ENCODE data around the gene PARP3.

PARP3 gene

DNA sequence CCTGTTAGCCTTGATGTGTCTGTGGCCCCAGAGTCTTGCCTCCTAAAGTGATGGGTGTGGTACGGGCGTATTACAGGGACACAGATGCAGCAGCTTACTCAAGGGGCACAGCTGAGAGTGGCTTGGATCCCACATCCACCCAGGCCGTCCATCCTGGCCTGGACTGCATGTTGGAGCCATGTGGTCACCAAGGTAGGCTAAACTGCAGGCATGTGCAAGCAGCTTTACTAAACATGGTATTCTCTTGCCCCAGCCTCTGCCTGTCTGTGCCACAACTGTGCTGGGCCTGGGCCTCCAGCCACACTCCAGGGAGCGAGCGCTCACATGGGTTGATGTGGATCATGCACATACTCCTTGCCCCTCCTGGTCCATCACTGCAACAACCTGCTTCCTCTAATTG, 7.0 kb downstream of the PARP3 start:
- DNase-seq = no peak

DNA sequence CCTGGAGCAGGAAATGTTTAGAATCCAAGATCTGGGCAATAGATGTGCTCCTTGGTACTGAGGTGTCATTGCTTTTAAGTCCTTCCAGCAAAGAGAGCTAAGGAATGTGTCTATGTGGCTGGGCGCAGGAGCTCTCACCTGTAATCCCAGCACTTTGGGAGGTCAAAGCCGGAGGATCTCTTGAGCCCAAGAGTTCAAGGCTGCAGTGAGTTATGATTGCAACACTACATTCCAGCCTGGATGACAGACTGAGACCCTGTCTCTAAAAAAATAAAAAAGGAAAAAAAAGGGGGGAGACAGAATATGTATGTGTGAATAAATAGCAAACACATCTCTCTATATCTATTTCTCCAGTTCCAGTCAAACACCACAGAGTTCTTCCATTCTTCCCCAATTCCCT, 8.7 kb downstream of the PARP3 start:
- no peak for DNase-seq

GRCh38 chr3:51953445-51953844, 11.3 kb downstream of the PARP3 start:
- DNase-seq = peak; percentile 76 to 82

DNA sequence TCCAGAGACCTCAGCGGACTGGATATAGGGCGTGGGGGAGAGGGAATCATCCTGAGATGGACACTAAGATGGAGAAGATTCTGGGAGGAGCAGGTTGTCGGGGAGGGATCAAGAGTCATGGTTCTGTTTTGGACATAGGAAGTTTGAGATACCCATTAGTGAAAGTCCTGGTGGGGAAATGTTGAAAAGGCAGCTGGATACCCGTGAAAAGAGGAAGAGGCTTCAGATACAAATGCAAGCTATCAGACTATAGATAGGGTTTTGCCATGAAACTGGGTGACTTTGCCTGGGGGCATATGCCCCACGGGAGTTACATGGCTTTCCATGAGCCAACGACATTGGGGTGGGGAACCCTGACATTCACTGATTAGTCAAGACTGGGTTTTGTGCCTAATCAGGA, 11.9 kb downstream of the PARP3 start:
- DNase-seq = peak; percentile 62 to 79

DNA sequence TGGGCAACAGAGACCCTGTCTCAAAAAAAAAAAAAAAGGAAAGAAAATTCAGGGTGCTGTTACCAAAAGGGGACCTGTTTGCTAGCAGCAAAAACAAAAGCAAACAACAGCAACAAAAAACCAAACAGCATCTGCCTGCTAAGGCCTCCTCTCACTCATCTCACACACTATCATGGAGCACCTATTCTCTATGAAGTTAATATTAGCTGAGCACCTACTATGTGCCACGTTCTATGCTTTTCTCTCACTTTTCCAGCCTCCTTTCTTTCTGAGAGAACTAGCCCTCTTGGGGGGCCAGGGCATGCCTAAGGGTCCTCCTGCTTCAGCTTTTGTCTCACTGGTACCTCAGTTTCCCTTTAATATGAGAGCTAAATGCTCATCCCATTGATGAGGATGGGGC, 12.6 kb downstream of the PARP3 start:
- DNase-seq = no peak

DNA sequence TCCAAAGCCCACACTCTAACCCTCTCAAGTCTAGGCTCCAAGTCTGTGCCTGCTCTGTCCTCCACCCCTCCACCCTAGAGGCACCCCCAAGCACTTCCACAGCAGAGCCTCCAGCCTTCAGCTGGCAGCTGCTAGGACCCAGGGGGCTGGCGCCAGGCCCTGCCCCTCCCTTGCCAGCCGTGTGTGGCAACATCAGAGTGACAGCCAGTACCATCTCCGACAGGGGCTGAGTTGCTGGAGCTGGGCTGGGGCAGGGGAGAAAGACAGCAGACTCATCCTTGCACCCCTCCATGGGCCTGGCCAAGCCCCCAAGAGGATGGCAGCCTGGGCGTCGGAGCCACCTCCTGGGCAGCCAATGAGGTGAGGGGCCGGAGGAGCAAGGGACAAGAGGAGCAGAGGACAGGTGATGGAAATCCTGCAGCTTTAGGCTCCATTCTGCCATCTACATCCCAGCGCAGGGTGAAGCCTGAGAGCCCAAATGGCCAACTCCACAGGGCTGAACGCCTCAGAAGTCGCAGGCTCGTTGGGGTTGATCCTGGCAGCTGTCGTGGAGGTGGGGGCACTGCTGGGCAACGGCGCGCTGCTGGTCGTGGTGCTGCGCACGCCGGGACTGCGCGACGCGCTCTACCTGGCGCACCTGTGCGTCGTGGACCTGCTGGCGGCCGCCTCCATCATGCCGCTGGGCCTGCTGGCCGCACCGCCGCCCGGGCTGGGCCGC, 13.2 kb downstream of the PARP3 start, which contains the start of gene GPR62:
GPR62 (plus strand) TSS at position 207 of the 718 bp plus-strand sequence; CDS start at position 479, 272 bp downstream.
- DNase-seq = no peak

GRCh38 chr3:51955893-51956770, 14.0 kb downstream of the PARP3 start:
- DNase-seq = peak in 1 of 2 experiments; percentile 40

DNA sequence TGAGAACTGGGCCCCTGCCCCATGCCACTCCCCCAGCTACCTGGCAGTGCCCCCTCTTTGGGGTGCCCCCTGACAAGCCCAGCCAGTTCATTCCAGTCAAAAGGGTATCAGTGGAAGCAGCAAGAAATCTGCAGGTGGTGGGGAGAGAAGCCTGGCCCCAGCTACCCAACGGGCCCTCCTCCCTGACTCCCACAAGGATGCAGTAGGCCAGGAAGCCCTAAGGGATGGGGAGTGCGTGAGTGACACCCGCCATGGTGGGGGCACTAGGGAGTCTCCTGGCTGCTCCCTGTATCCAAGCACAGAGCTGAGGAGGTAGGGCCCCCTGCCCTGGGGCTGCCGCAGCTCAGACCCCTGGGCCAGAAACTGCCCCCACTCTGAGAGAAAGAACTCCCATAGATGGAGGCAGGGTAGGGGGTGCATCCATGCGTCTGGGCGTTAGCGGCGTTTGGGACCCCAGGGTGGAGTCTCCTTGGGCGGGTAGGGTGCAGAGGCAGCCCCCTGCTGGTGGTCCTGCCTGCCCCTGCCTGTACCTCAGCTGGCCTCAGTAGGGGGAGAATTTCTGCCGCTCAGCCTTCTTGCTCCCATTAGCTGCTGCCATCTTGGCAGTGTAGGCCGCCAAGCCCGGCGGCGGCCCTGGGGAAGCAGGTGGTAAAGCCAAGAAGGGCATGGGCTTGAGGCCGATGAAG, 15.5 kb downstream of the PARP3 start:
- DNase-seq = no peak

GRCh38 chr3:51958603-51959521, 16.7 kb downstream of the PARP3 start:
- DNase-seq = no peak

GRCh38 chr3:51959651-51960050, 17.5 kb downstream of the PARP3 start:
- no peak for DNase-seq

GRCh38 chr3:51960386-51960785, 18.2 kb downstream of the PARP3 start:
- DNase-seq = no peak

GRCh38 chr3:51961011-51961410, 18.8 kb downstream of the PARP3 start:
- no peak for DNase-seq

GRCh38 chr3:51961602-51962569, 19.7 kb downstream of the PARP3 start:
- DNase-seq = no peak

GRCh38 chr3:51962854-51963530, 20.8 kb downstream of the PARP3 start:
- no peak for DNase-seq

DNA sequence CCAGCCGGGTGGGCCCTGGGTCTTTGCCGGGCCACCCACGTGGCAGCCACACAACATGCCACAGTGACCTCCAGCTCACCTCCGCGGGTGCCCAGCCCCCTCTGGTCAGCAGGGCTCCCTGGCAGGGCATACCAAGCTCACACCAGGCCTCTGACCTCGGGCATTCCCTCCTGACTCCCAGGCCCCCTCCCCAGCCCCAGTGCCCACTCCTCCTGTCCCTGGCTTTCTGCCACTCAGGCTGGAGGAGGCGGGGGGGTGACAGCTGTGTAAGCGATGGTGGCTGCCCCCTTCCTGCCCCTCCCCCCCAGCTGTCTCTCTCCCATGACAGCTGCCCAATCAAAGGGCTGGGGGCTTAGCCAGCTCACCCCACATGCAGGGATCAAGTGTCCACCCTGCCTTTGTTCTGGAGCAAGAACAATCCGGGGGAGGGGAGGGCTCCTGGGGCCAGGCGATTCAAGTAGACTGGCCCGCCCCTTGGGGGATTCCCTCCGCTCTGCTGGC, 21.8 kb downstream of the PARP3 start:
- no peak for DNase-seq

- no peak for DNase-seq
Measured at GRCh38 chr3:51964521-51964920, 22.4 kb downstream of the PARP3 start.

GRCh38 chr3:51966016-51966415, 23.9 kb downstream of the PARP3 start:
- DNase-seq = no peak

DNA sequence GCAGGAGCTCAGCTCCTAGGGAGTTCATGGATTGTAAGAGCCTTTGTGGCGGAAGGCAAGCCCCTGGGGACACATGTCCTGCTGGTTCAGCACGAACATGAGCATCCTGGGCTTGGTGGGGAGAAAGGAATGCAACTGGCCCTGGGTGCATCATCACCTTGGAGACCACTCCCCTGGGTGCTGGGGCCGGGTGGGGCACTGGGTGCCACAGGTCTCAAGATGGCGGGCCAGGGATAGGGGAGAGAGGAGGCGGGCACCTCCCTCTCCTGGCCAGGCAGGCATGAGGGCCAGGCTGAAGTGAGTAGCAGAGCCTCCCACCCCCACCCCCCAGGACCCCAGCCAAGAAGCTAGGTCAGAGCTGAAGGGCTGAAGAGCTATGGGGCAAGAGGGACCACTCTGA, 24.3 kb downstream of the PARP3 start:
- DNase-seq = no peak

GRCh38 chr3:51966922-51967383, 24.8 kb downstream of the PARP3 start:
- no peak for DNase-seq

Measured in Kasumi-1 (cell line).